ENCODE results near the gene KCNN4. TPM values are rescaled to one million over a fixed set of nuclear protein-coding genes. Genes with fewer than 3 reads are reported as not detected.
A peak's percentile ranks its signal among the peaks of the same experiment; 100 is the strongest.

KCNN4 gene
- total and polyA plus RNA-seq, 2 experiments from 2014 or later, result 3.6 to 5.4 TPM

DNA sequence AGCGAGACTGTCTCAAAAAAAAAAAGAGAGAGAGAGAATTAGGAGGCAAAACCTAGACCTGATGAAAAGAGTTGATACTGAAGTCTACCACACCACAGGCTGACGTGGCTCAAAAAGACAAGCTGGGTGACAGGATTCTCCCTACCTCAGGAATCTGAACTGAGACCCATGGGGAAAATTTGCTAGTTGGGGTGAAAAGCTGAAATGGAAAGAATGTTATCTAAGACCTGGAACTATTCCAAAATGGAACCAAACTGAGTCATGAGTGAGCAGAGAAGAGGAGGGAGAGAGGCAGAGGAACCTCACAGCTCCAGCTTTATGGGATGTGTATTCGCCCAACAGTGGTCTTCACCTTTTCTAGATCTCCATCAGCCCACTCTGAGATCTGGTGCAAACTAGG, 37.7 kb downstream of the KCNN4 start:
- H3K27me3 ChIP-seq, result no peaks in the 10 kb centered on the region
- no peaks in the 10 kb centered on the region for H3K9me2 ChIP-seq (replicated peaks; ENCODE audit: insufficient read depth)
- no peaks in the 10 kb centered on the region for H4K20me1 ChIP-seq (ENCODE audit: insufficient read depth, poor library complexity, severe bottlenecking)
- no peaks in the 10 kb centered on the region for H3K4me1 ChIP-seq (ENCODE audit: insufficient read depth)
- no peaks in the 10 kb centered on the region for H3K79me2 ChIP-seq
- 97% methylated on average over 3 of the region's 3 CpGs for WGBS (ENCODE audit: low lambda C conversion rate, missing lambda C conversion rate)
- H3K27ac ChIP-seq, result no peak overlapping the region
- no peaks in the 10 kb centered on the region for H3K36me3 ChIP-seq (replicated peaks; ENCODE audit: insufficient read depth, low read depth)
- TF ChIP-seq EZH2phosphoT487 (IDR thresholded peaks at IDR 0.05; ENCODE audit: low read depth, severe bottlenecking, unreplicated experiment), result no peak
- TF ChIP-seq, protein P1, sequence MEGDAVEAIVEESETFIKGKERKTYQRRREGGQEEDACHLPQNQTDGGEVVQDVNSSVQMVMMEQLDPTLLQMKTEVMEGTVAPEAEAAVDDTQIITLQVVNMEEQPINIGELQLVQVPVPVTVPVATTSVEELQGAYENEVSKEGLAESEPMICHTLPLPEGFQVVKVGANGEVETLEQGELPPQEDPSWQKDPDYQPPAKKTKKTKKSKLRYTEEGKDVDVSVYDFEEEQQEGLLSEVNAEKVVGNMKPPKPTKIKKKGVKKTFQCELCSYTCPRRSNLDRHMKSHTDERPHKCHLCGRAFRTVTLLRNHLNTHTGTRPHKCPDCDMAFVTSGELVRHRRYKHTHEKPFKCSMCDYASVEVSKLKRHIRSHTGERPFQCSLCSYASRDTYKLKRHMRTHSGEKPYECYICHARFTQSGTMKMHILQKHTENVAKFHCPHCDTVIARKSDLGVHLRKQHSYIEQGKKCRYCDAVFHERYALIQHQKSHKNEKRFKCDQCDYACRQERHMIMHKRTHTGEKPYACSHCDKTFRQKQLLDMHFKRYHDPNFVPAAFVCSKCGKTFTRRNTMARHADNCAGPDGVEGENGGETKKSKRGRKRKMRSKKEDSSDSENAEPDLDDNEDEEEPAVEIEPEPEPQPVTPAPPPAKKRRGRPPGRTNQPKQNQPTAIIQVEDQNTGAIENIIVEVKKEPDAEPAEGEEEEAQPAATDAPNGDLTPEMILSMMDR (IDR thresholded peaks at IDR 0.05; ENCODE audit: poor library complexity), result no peak
- TF ChIP-seq EZH2 (IDR thresholded peaks at IDR 0.05; ENCODE audit: borderline replicate concordance), result no peak
- H3K9me3 ChIP-seq (ENCODE audit: low read depth), result no peaks in the 10 kb centered on the region
- no peak for DNase-seq (ENCODE audit: low spot score)
- no peak overlapping the region for H2AFZ ChIP-seq
- H3K4me2 ChIP-seq, result no peak overlapping the region
- H3K4me3 ChIP-seq, result no peak overlapping the region

DNA sequence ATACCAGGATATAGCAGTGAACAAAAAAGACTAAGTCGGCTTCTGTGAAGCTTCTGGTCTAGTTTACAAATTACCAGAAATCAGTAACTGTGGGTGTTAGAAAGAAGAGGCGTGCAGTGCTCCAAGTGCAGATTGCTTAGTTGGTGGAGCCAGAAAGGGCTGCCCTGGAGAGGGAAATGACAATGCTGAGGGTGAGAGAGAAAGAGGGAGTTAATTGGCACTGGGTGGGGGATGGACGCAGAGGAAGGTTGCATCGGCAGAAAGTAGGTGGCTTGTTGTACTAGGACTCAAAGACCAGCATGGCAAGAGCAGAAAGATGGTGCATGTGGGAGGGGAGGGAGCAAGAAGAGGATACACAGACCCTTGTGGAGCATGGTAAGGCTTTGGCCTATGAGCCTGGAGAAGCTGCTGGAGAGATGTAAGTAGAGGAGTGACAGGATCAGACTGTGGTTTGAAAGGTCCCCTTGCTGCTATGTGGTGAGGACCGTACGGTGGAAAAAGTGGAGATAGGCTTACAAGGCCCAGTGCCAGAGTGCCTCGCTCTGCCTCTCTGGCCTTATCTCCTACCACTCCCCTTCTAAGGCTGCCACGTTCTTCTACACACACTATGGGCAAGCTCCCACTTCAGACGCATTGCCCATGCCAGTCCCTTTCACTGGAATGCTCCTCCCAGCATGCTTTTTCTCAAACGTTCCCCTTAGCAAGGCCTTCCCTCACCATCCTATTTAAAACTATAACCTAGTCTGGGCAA, 39.5 kb downstream of the KCNN4 start:
- Histone ChIP-seq H3K36me3 (replicated peaks; ENCODE audit: insufficient read depth, low read depth) (no peaks in the 10 kb centered on the region), H3K79me2 (no peaks in the 10 kb centered on the region), H3K27ac (no peak overlapping the region), H3K4me1 (ENCODE audit: insufficient read depth) (no peaks in the 10 kb centered on the region), H3K4me3 (no peak overlapping the region), H3K9me2 (replicated peaks; ENCODE audit: insufficient read depth) (no peaks in the 10 kb centered on the region), H3K4me2 (no peak overlapping the region), H3K9me3 (ENCODE audit: low read depth) (no peaks in the 10 kb centered on the region), H3K27me3 (no peaks in the 10 kb centered on the region), H4K20me1 (ENCODE audit: insufficient read depth, poor library complexity, severe bottlenecking) (no peaks in the 10 kb centered on the region), H2AFZ (no peak overlapping the region)
- TF ChIP-seq, protein P1 (IDR thresholded peaks at IDR 0.05; ENCODE audit: poor library complexity), result no peak
- no peak for TF ChIP-seq EZH2phosphoT487 (IDR thresholded peaks at IDR 0.05; ENCODE audit: low read depth, severe bottlenecking, unreplicated experiment)
- TF ChIP-seq EZH2 (IDR thresholded peaks at IDR 0.05; ENCODE audit: borderline replicate concordance), result no peak
- DNase-seq (ENCODE audit: low spot score), result no peak
- WGBS (ENCODE audit: low lambda C conversion rate, missing lambda C conversion rate), result 93% methylated on average over 10 of the region's 10 CpGs

DNA sequence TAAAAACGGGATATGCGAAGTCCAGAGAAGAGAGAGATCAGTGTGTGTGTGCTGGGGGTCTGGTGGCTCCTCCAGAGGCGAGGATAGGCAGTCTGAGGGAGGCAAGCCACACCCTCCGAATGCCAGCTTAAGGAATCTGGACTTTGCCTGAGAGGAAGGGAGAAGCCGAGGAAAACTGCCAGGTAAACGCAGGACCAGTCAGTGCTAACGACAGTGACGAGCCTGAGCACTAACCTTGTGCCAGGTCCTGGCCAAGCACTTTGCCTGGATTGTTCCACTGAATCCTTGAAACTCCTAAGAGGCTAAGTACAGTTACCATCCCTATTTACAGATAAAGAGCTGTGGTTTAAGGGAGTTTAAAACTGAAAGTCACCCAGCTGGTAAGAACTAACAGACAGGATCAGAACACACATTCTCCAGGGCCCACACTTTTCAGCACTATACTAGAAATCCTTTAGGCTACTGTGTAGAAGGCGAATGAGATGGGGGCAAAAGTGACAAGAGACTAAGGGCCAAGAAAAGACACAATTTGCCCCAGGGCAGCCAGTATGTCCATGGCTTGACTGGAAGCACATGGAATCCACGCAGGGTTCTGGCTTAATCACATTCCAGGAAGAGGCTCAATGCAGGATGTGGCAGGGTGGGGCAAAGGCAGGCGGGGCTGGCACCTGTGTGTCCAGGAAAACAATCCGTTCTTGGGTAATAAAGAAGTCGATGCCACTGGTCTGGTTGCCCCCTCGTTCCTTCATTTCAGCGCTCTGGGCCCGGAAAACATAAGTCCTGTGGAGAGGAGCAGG, 41.1 kb downstream of the KCNN4 start:
- Histone ChIP-seq H3K79me2 (no peaks in the 10 kb centered on the region), H3K27me3 (no peaks in the 10 kb centered on the region), H3K4me1 (ENCODE audit: insufficient read depth) (no peaks in the 10 kb centered on the region), H4K20me1 (ENCODE audit: insufficient read depth, poor library complexity, severe bottlenecking) (no peaks in the 10 kb centered on the region), H2AFZ (no peak overlapping the region), H3K4me3 (no peak overlapping the region), H3K27ac (peak overlapping the region; percentile 63), H3K9me2 (replicated peaks; ENCODE audit: insufficient read depth) (no peaks in the 10 kb centered on the region), H3K9me3 (ENCODE audit: low read depth) (no peaks in the 10 kb centered on the region), H3K36me3 (replicated peaks; ENCODE audit: insufficient read depth, low read depth) (no peaks in the 10 kb centered on the region), H3K4me2 (no peak overlapping the region)
- TF ChIP-seq, protein P1 (IDR thresholded peaks at IDR 0.05; ENCODE audit: poor library complexity), result no peak
- TF ChIP-seq EZH2 (IDR thresholded peaks at IDR 0.05; ENCODE audit: borderline replicate concordance), result no peak
- no peak for TF ChIP-seq EZH2phosphoT487 (IDR thresholded peaks at IDR 0.05; ENCODE audit: low read depth, severe bottlenecking, unreplicated experiment)
- WGBS (ENCODE audit: low lambda C conversion rate, missing lambda C conversion rate), result 86% methylated on average over 16 of the region's 16 CpGs
- DNase-seq (ENCODE audit: low spot score), result no peak
